Smooth muscle cell (in vitro differentiated cells): ENCODE results near the gene DSCAML1. TPM values are rescaled to one million over a fixed set of nuclear protein-coding genes. Genes with fewer than 3 reads are reported as not detected.

Experiments
- DNase-seq: peaks from one replicate; lab custom pipeline; 2025; ENCODE audit not compliant: unreplicated experiment; lab: John Stamatoyannopoulos, UW
- H2AFZ ChIP-seq: fragments of 200-600 bp; sonication (generic); 2 replicates; pipeline ENCODE4 v1.6.0; 2016; ENCODE audit warnings: antibody characterized with exemption, low read depth, mild to moderate bottlenecking
- H3F3A ChIP-seq: fragments of 200-600 bp; sonication (generic); 2 replicates; pipeline ENCODE4 v1.6.0; 2017; ENCODE audit warnings: antibody characterized with exemption, low read depth
- H3K27ac ChIP-seq: fragments of 200-600 bp; sonication (generic); 2 replicates; pipeline ENCODE4 v1.5.1; 2016; ENCODE audit warnings: low read depth, mild to moderate bottlenecking
- H3K27me3 ChIP-seq: fragments of 200-600 bp; sonication (generic); 2 replicates; pipeline ENCODE4 v1.6.1; 2016; ENCODE audit warnings: low read depth, mild to moderate bottlenecking
- H3K36me3 ChIP-seq: fragments of 200-600 bp; sonication (generic); 2 replicates; pipeline ENCODE4 v1.5.1; 2016; ENCODE audit warnings: low read depth
- H3K4me1 ChIP-seq: fragments of 200-600 bp; sonication (generic); 2 replicates; pipeline ENCODE4 v1.5.1; 2016; ENCODE audit warnings: low read depth
- H3K4me2 ChIP-seq: fragments of 200-600 bp; sonication (generic); 2 replicates; pipeline ENCODE4 v1.6.0; 2016; ENCODE audit warnings: mild to moderate bottlenecking
- H3K4me3 ChIP-seq: fragments of 200-600 bp; sonication (generic); 2 replicates; pipeline ENCODE4 v1.5.1; 2016; ENCODE audit warnings: mild to moderate bottlenecking
- H3K79me2 ChIP-seq: fragments of 200-600 bp; sonication (generic); 2 replicates; pipeline ENCODE4 v1.6.0; 2016; ENCODE audit warnings: low read depth, mild to moderate bottlenecking
- H3K9ac ChIP-seq: fragments of 200-600 bp; sonication (generic); 2 replicates; pipeline ENCODE4 v1.6.0; 2016; ENCODE audit warnings: low read depth
- H3K9me3 ChIP-seq: fragments of 200-600 bp; sonication (generic); replicated peaks from 2 replicates; pipeline ENCODE4 v1.5.1; 2016; ENCODE audit warnings: low read depth
- H4K20me1 ChIP-seq: fragments of 200-600 bp; sonication (generic); 2 replicates; pipeline ENCODE4 v1.6.0; 2016; ENCODE audit warnings: low read depth
- WGBS: methylation state at CpG from one replicate; pipeline ENCODE4 v1.1.7; 2016; ENCODE audit warnings: low lambda C conversion rate; 5-methylcytosine and 5-hydroxymethylcytosine counted together
- polyA plus RNA-seq: library from polyadenylated mRNA; unstranded; fragments of >200 nt; fragmentation: Nextera tagmentation; extraction: Ambion mirVana; gene quantifications from 2 replicates; pipeline ENCODE4 v1.2.1, GENCODE V29; 2016
- total RNA-seq: library from RNA; depleted of rRNA; stranded (reverse); fragments of >200 nt; gene quantifications from 2 replicates; pipeline ENCODE4 v1.2.3, GENCODE V29; 2014
- TF ChIP-seq, protein P1 (sequence below): fragments of 200-600 bp; sonication (generic); IDR thresholded peaks from 2 replicates; pipeline ENCODE4 v1.5.1; 2017; ENCODE audit warnings: borderline replicate concordance, mild to moderate bottlenecking, antibody characterized with exemption; ENCODE audit not compliant: insufficient read depth, poor library complexity, severe bottlenecking

Gene DSCAML1
- total and polyA plus RNA-seq, 2 experiments from 2014 or later = 0.22 TPM; not detected in 1

DNA sequence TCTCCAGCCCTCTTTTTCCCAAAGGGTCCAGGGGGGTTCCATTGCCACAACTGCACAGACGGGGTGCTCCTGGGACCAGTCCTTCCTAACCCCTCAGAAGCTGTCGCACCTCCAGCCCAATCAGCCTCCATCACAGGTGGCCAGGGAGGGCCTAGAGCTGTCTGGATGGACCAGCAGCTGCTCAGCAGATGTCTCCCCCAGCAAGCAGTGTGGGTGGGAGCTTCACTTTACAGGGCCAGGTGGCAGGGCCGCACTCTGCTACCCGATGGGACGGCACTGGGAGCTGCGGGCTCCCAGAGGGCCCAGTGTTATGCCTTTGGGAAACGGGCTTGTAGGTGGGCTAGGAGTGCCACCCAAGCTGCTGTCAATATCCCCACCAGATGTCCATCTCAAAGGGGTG lies 120.5 kb downstream of the DSCAML1 start:
- Histone ChIP-seq H3F3A (no peaks in the 10 kb centered on the region), H3K9ac (no peak overlapping the region), H3K9me3 (no peaks in the 10 kb centered on the region), H3K4me3 (no peak overlapping the region), H3K79me2 (no peaks in the 10 kb centered on the region), H2AFZ (no peak overlapping the region), H3K36me3 (no peaks in the 10 kb centered on the region), H3K4me2 (no peak overlapping the region), H3K4me1 (peaks cover 2% of the 10 kb centered on the region), H3K27ac (no peak overlapping the region), H3K27me3 (peaks cover 57% of the 10 kb centered on the region), H4K20me1 (no peaks in the 10 kb centered on the region)
- DNase-seq = no peak
- TF ChIP-seq, protein P1, sequence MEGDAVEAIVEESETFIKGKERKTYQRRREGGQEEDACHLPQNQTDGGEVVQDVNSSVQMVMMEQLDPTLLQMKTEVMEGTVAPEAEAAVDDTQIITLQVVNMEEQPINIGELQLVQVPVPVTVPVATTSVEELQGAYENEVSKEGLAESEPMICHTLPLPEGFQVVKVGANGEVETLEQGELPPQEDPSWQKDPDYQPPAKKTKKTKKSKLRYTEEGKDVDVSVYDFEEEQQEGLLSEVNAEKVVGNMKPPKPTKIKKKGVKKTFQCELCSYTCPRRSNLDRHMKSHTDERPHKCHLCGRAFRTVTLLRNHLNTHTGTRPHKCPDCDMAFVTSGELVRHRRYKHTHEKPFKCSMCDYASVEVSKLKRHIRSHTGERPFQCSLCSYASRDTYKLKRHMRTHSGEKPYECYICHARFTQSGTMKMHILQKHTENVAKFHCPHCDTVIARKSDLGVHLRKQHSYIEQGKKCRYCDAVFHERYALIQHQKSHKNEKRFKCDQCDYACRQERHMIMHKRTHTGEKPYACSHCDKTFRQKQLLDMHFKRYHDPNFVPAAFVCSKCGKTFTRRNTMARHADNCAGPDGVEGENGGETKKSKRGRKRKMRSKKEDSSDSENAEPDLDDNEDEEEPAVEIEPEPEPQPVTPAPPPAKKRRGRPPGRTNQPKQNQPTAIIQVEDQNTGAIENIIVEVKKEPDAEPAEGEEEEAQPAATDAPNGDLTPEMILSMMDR = no peak
- WGBS = 87% methylated on average over 7 of the region's 7 CpGs

GRCh38 chr11:117673602-117674001 lies 123.4 kb downstream of the DSCAML1 start:
- no peak for DNase-seq
- Histone ChIP-seq H3K4me2 (no peak overlapping the region), H3K79me2 (no peaks in the 10 kb centered on the region), H3K9me3 (no peaks in the 10 kb centered on the region), H4K20me1 (no peaks in the 10 kb centered on the region), H3K36me3 (no peaks in the 10 kb centered on the region), H3K27ac (no peak overlapping the region), H3K4me1 (peaks cover 11% of the 10 kb centered on the region), H3K27me3 (peaks cover 56% of the 10 kb centered on the region), H3F3A (no peaks in the 10 kb centered on the region), H3K4me3 (no peak overlapping the region), H2AFZ (no peak overlapping the region), H3K9ac (no peak overlapping the region)
- TF ChIP-seq, protein P1 = no peak
- WGBS = 83% methylated on average over 8 of the region's 8 CpGs

- peaks cover 11% of the 10 kb centered on the region for H3K4me1 ChIP-seq
- no peaks in the 10 kb centered on the region for H3F3A ChIP-seq
- DNase-seq = no peak
- peaks cover 44% of the 10 kb centered on the region for H3K27me3 ChIP-seq
- 49% methylated on average over 4 of the region's 4 CpGs for WGBS
- H3K27ac ChIP-seq = no peak overlapping the region
- H4K20me1 ChIP-seq = no peaks in the 10 kb centered on the region
- H2AFZ ChIP-seq = no peak overlapping the region
- no peaks in the 10 kb centered on the region for H3K9me3 ChIP-seq
- no peak overlapping the region for H3K4me3 ChIP-seq
- H3K9ac ChIP-seq = no peak overlapping the region
- H3K36me3 ChIP-seq = no peaks in the 10 kb centered on the region
- H3K79me2 ChIP-seq = no peaks in the 10 kb centered on the region
- H3K4me2 ChIP-seq = no peak overlapping the region
- TF ChIP-seq, protein P1 = no peak
These were observed 125.6 kb downstream of the DSCAML1 start for GRCh38 chr11:117671370-117671769.

DNA sequence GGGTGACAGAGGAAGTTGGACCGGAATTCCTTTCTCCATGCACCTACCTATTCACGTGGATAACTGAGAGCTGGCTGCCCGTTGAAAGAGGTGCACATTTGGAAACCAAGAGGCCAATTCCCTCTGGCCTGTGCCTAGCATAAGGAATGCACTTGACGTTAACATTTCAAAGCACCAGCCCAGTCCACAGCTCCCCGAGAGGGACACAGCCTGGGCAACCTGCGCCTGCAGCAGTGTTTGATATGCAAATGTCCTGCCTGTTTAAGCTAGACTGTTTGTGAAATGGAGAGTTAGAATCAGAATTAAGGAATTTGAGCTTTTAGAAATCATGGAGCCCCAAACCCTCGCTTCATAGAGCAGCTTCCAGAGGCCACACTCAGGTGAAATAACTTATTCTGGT lies 126.1 kb downstream of the DSCAML1 start:
- Histone ChIP-seq H3K4me3 (no peak overlapping the region), H4K20me1 (no peaks in the 10 kb centered on the region), H3K79me2 (no peaks in the 10 kb centered on the region), H3K9me3 (no peaks in the 10 kb centered on the region), H3K4me2 (no peak overlapping the region), H3K4me1 (peaks cover 11% of the 10 kb centered on the region), H3K9ac (no peak overlapping the region), H2AFZ (no peak overlapping the region), H3F3A (no peaks in the 10 kb centered on the region), H3K36me3 (no peaks in the 10 kb centered on the region), H3K27ac (no peak overlapping the region), H3K27me3 (peaks cover 44% of the 10 kb centered on the region)
- TF ChIP-seq, protein P1 = no peak
- no peak for DNase-seq
- WGBS = 25% methylated on average over 7 of the region's 7 CpGs
